GM12878 (cell line): Measurements from ENCODE around the gene DAAM1. TPM values are rescaled to one million over a fixed set of nuclear protein-coding genes. Genes with fewer than 3 reads are reported as not detected.

Experiments
- ATAC-seq: fragments of 200-7000 bp; cut with Tn5 transposase; 3 replicates; pipeline ENCODE4 v1.9.1; 2020; ENCODE audit warnings: mild to moderate bottlenecking, moderate library complexity
- BruUV-seq: library from RNA; stranded (reverse); fragments of 400-500 nt; replicated peaks from 2 replicates; lab custom pipeline; 2021; lab: Mats Ljungman, UMichigan
- CTCF ChIA-PET: fragments of 300-600 bp; sonication (Branson Sonifier 250); formaldehyde crosslinking; extraction: SDS; loops from one replicate; lab custom pipeline; 2021; ENCODE audit warnings: inconsistent platforms; lab: Yijun Ruan, JAX
- POLR2A ChIA-PET: fragments of 350-600 bp; formaldehyde crosslinking; extraction: SDS; loops from one replicate; lab custom pipeline; 2021; ENCODE audit warnings: inconsistent platforms; lab: Charles Lee
- RAD21 ChIA-PET: fragments of 300-600 bp; sonication (Branson Sonifier 250); formaldehyde crosslinking; loops from one replicate; lab custom pipeline; 2023; ENCODE audit warnings: antibody characterized with exemption; ENCODE audit not compliant: unreplicated experiment; lab: Charles Lee
- SMC1A ChIA-PET: fragments of 300-600 bp; sonication (Branson Sonifier 250); formaldehyde crosslinking; loops from one replicate; lab custom pipeline; 2023; ENCODE audit not compliant: unreplicated experiment, uncharacterized antibody; lab: Charles Lee
- DNase-seq: peaks from one replicate; pipeline ENCODE4 v3.0.0-alpha.2; 2011; ENCODE audit warnings: low read depth, low spot score
- FAIRE-seq: peaks from 3 replicates; lab custom pipeline; 2011; peaks lifted over from hg19 to GRCh38; lab: Jason Lieb, UNC
- H2AFZ ChIP-seq: 2 replicates; pipeline ENCODE4 v1.6.0; 2011; ENCODE audit warnings: low read depth, low read length, control low read depth; ENCODE audit not compliant: control insufficient read depth
- H3K27ac ChIP-seq: 2 replicates; pipeline ENCODE4 v1.5.1; 2011; ENCODE audit warnings: control low read depth; ENCODE audit not compliant: control insufficient read depth, insufficient read depth
- H3K27me3 ChIP-seq, 2 experiments: replicated peaks in 1 of 2; 2 replicates each; pipeline versions ENCODE4 v1.6.0 to v1.6.1; 2011; ENCODE audit warnings: low read length in 1 of 2; ENCODE audit not compliant: control insufficient read depth in 2 of 2, insufficient read depth in 2 of 2
- H3K36me3 ChIP-seq, 2 experiments: 2 replicates each; pipeline ENCODE4 v1.5.1; 2011; ENCODE audit warnings: low read length in 1 of 2; ENCODE audit not compliant: control insufficient read depth in 2 of 2, insufficient read depth in 2 of 2
- H3K4me1 ChIP-seq: 2 replicates; pipeline ENCODE4 v1.6.1; 2011; ENCODE audit warnings: mild to moderate bottlenecking, low read length, moderate library complexity, mixed read lengths; ENCODE audit not compliant: control insufficient read depth, insufficient read depth
- H3K4me2 ChIP-seq: 2 replicates; pipeline ENCODE4 v1.6.0; 2011; ENCODE audit warnings: control low read depth; ENCODE audit not compliant: control insufficient read depth, insufficient read depth
- H3K4me3 ChIP-seq: fragments of 200-600 bp; sonication (generic); 2 replicates; pipeline ENCODE4 v1.5.1; 2016
- H3K79me2 ChIP-seq: 2 replicates; pipeline ENCODE4 v1.6.0; 2011; ENCODE audit warnings: low read length; ENCODE audit not compliant: control insufficient read depth, insufficient read depth
- H3K9ac ChIP-seq: 2 replicates; pipeline ENCODE4 v1.8.0; 2011; ENCODE audit warnings: low read length, control low read depth, mixed read lengths; ENCODE audit not compliant: control insufficient read depth, insufficient read depth
- H3K9me3 ChIP-seq: replicated peaks from 3 replicates; pipeline ENCODE4 v1.5.1; 2011; ENCODE audit warnings: mild to moderate bottlenecking, low read length; ENCODE audit not compliant: control insufficient read depth, insufficient read depth
- H4K20me1 ChIP-seq: 2 replicates; pipeline ENCODE4 v1.6.0; 2011; ENCODE audit not compliant: control insufficient read depth, insufficient read depth
- ATF2 ChIP-seq: IDR thresholded peaks from 2 replicates; pipeline ENCODE4 v1.6.1; 2012; ENCODE audit warnings: low read length, inconsistent platforms
- FOXM1 ChIP-seq: IDR thresholded peaks from 2 replicates; pipeline ENCODE4 v1.6.1; 2012; ENCODE audit warnings: low read depth, mild to moderate bottlenecking, inconsistent platforms, low read length, moderate library complexity
- GABPA ChIP-seq: IDR thresholded peaks from 2 replicates; pipeline ENCODE4 v1.6.1; 2014; ENCODE audit warnings: antibody characterized with exemption, low read depth, mild to moderate bottlenecking, inconsistent platforms
- IKZF2 ChIP-seq, 2 experiments: fragments of 450-650 bp; IDR thresholded peaks; 2 replicates each; pipeline ENCODE4 v1.6.1; 2017; ENCODE audit warnings: mild to moderate bottlenecking in 2 of 2, moderate library complexity in 2 of 2
- NR2C2 ChIP-seq: IDR thresholded peaks from 2 replicates; pipeline ENCODE4 v1.6.1; 2011; ENCODE audit warnings: borderline replicate concordance, low read depth; ENCODE audit not compliant: control insufficient read depth, insufficient read length
- PRDM15 ChIP-seq: fragments of 450-650 bp; formaldehyde crosslinking; IDR thresholded peaks from 2 replicates; pipeline ENCODE4 v1.4.0; 2020; ENCODE audit warnings: mild to moderate bottlenecking, moderate library complexity
- RB1 ChIP-seq: fragments of 450-650 bp; formaldehyde crosslinking; IDR thresholded peaks from 2 replicates; pipeline ENCODE4 v1.6.1; 2017; ENCODE audit warnings: mild to moderate bottlenecking, borderline replicate concordance
- SIN3A ChIP-seq: IDR thresholded peaks from 2 replicates; pipeline ENCODE4 v1.6.1; 2012; ENCODE audit warnings: low read depth, low read length, improper control_type of control experiment
- SKIL ChIP-seq: fragments of 450-650 bp; IDR thresholded peaks from 2 replicates; pipeline ENCODE4 v1.6.1; 2017; ENCODE audit warnings: mild to moderate bottlenecking, low read depth, inconsistent platforms; ENCODE audit not compliant: poor library complexity, severe bottlenecking
- SUZ12 ChIP-seq: fragments of 200-600 bp; sonication (generic); IDR thresholded peaks from one replicate; pipeline ENCODE4 v1.6.1; 2018; ENCODE audit warnings: antibody characterized with exemption, mild to moderate bottlenecking; ENCODE audit not compliant: unreplicated experiment
- YBX1 ChIP-seq: fragments of 450-650 bp; IDR thresholded peaks from 2 replicates; pipeline ENCODE4 v1.6.1; 2016; ENCODE audit warnings: antibody characterized with exemption
- in situ Hi-C: fragments of 300-500 bp; cut with MboI; formaldehyde crosslinking; loops from 9 replicates; pipeline ENCODE4 v1.14.3; 2018; ENCODE audit warnings: mixed read lengths
- intact Hi-C: fragments of 100-400 bp; cut with micrococcal nuclease; formaldehyde crosslinking; loops from one replicate; pipeline ENCODE4 v1.14.2; 2022; ENCODE audit not compliant: unreplicated experiment
- polyA plus RNA-seq, 11 experiments: library from polyadenylated mRNA; depleted of rRNA in 4 of 11; unstranded in 6 of 11; stranded (reverse) in 5 of 11; fragments of >200 nt; fragmentation: Nextera tagmentation in 4 of 11; fragmentation: Illumina TruSeq in 1 of 11; extraction: Ambion mirVana in 4 of 11; extraction: Trizol in 1 of 11; gene quantifications; 1 replicate in 1 of 11; 2 replicates in 10 of 11; pipeline versions ENCODE4 v1.2.1 to v1.2.3, GENCODE V29; 2011 to 2016; ENCODE audit warnings: inconsistent platforms in 2 of 11, missing spikeins in 2 of 11, low read depth in 1 of 11
- total RNA-seq, 4 experiments: library from RNA; depleted of rRNA in 3 of 4; stranded (reverse); fragments of >200 nt in 3 of 4; fragmentation: Illumina TruSeq in 1 of 4; extraction: Trizol in 1 of 4; gene quantifications; 2 replicates each; pipeline versions ENCODE4 v1.2.1 to v1.2.3, GENCODE V29; 2013 to 2021
- TF ChIP-seq, protein P1 (sequence below): fragments of 450-650 bp; IDR thresholded peaks from 2 replicates; pipeline ENCODE4 v1.6.1; 2017; ENCODE audit warnings: mild to moderate bottlenecking, moderate library complexity

DAAM1 gene
- total and polyA plus RNA-seq, 10 of the 15 experiments (the other 5 are each of a cell fraction or from before 2014, with no cell fraction given), result 13.8 to 32.4 (median 24.2) TPM

GRCh38 chr14:59185676-59186075, 2.8 kb upstream of the DAAM1 start (continued):
- TF ChIP-seq, protein P1, sequence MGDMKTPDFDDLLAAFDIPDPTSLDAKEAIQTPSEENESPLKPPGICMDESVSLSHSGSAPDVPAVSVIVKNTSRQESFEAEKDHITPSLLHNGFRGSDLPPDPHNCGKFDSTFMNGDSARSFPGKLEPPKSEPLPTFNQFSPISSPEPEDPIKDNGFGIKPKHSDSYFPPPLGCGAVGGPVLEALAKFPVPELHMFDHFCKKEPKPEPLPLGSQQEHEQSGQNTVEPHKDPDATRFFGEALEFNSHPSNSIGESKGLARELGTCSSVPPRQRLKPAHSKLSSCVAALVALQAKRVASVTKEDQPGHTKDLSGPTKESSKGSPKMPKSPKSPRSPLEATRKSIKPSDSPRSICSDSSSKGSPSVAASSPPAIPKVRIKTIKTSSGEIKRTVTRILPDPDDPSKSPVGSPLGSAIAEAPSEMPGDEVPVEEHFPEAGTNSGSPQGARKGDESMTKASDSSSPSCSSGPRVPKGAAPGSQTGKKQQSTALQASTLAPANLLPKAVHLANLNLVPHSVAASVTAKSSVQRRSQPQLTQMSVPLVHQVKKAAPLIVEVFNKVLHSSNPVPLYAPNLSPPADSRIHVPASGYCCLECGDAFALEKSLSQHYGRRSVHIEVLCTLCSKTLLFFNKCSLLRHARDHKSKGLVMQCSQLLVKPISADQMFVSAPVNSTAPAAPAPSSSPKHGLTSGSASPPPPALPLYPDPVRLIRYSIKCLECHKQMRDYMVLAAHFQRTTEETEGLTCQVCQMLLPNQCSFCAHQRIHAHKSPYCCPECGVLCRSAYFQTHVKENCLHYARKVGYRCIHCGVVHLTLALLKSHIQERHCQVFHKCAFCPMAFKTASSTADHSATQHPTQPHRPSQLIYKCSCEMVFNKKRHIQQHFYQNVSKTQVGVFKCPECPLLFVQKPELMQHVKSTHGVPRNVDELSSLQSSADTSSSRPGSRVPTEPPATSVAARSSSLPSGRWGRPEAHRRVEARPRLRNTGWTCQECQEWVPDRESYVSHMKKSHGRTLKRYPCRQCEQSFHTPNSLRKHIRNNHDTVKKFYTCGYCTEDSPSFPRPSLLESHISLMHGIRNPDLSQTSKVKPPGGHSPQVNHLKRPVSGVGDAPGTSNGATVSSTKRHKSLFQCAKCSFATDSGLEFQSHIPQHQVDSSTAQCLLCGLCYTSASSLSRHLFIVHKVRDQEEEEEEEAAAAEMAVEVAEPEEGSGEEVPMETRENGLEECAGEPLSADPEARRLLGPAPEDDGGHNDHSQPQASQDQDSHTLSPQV, result no peak
- TF ChIP-seq ATF2 (no peak), SIN3A (no peak), YBX1 (no peak), FOXM1 (no peak), IKZF2 (IDR thresholded peaks at IDR 0.05) (no peak)

GRCh38 chr14:59186306-59186705, 2.2 kb upstream of the DAAM1 start:
- RAD21 ChIA-PET, result interaction anchor here (1.6 to 5.3 kb wide), 2 partner anchors 89 to 257 kb away, joined by 3 to 38 read pairs; no protein-coding TSS in a partner anchor
- intact Hi-C loops, result no loop called here
- POLR2A ChIA-PET, result no interaction called here
- TF ChIP-seq RB1 (no peak), SUZ12 (no peak), NR2C2 (no peak), PRDM15 (CRISPR knock-in tag) (no peak), GABPA (no peak), SKIL (no peak)

More at GRCh38 chr14:59186306-59186705, 2.2 kb upstream of the DAAM1 start:
- no peak overlapping the region for H2AFZ ChIP-seq
- SMC1A ChIA-PET, result interaction anchor here (1.1 to 6.5 kb wide), 5 partner anchors 10 to 88 kb away, joined by 4 to 61 read pairs (median 5); no protein-coding TSS in a partner anchor
- DNase-seq (no peak), ATAC-seq (no peak), FAIRE-seq (no peak)
- H4K20me1 ChIP-seq, result no peaks in the 10 kb centered on the region
- peaks cover 3% of the 10 kb centered on the region for H3K4me1 ChIP-seq
- H3K27me3 ChIP-seq, result no peaks in the 10 kb centered on the region
- no peak overlapping the region for H3K27ac ChIP-seq
- peaks cover 18% of the 10 kb centered on the region for H3K79me2 ChIP-seq
- BruUV-seq, result no TSS peak
- no peak overlapping the region for H3K4me2 ChIP-seq
- H3K9me3 ChIP-seq, result no peaks in the 10 kb centered on the region
- H3K36me3 ChIP-seq, result no peaks in the 10 kb centered on the region
- in situ Hi-C loops, result no loop called here
- CTCF ChIA-PET, result interaction anchor here (1.0 kb wide), 1 partner anchor 56 kb away, joined by 3 read pairs; no protein-coding TSS in a partner anchor
- no peak overlapping the region for H3K4me3 ChIP-seq
- no peak overlapping the region for H3K9ac ChIP-seq
